KMS-11 (cell line): ENCODE results near the gene LRRC8D.

Experiments used
- H2AFZ ChIP-seq: fragments of 200-600 bp; sonication (generic); 2 replicates; pipeline ENCODE4 v1.6.1; 2016; ENCODE audit warnings: antibody characterized with exemption, mixed run types, low read depth
- H3K27ac ChIP-seq: fragments of 200-600 bp; sonication (generic); 2 replicates; pipeline ENCODE4 v1.6.1; 2016; ENCODE audit warnings: mild to moderate bottlenecking, mixed run types
- H3K27me3 ChIP-seq: fragments of 200-600 bp; sonication (generic); 2 replicates; pipeline ENCODE4 v1.6.1; 2017; ENCODE audit warnings: mild to moderate bottlenecking, low read depth, mixed run types, moderate library complexity; ENCODE audit not compliant: insufficient read depth
- H3K36me3 ChIP-seq: fragments of 200-600 bp; sonication (generic); 2 replicates; pipeline ENCODE4 v1.6.1; 2017; ENCODE audit warnings: mild to moderate bottlenecking, mixed run types; ENCODE audit not compliant: insufficient read depth
- H3K4me1 ChIP-seq: fragments of 200-600 bp; sonication (generic); 2 replicates; pipeline ENCODE4 v1.6.1; 2016; ENCODE audit warnings: mild to moderate bottlenecking, low read depth, mixed run types; ENCODE audit not compliant: poor library complexity, severe bottlenecking
- H3K4me2 ChIP-seq: fragments of 200-600 bp; sonication (generic); 2 replicates; pipeline ENCODE4 v1.7.0; 2016; ENCODE audit warnings: mild to moderate bottlenecking, mixed run types
- H3K4me3 ChIP-seq: fragments of 200-600 bp; sonication (generic); IDR thresholded peaks from 2 replicates; pipeline ENCODE4 v1.6.1; 2017; ENCODE audit warnings: low read depth, low read length, mixed read lengths; ENCODE audit not compliant: insufficient read depth
- H3K79me2 ChIP-seq: fragments of 200-600 bp; sonication (generic); 2 replicates; pipeline ENCODE4 v1.6.1; 2016; ENCODE audit warnings: low read depth, mixed run types; ENCODE audit not compliant: insufficient read depth
- H3K9ac ChIP-seq: fragments of 200-600 bp; sonication (generic); 2 replicates; pipeline ENCODE4 v1.6.1; 2016; ENCODE audit warnings: mild to moderate bottlenecking, mixed run types
- H4K20me1 ChIP-seq: fragments of 200-600 bp; sonication (generic); 2 replicates; pipeline ENCODE4 v1.6.1; 2016; ENCODE audit warnings: mild to moderate bottlenecking, mixed run types; ENCODE audit not compliant: insufficient read depth
- CTCF ChIP-seq: fragments of 200-600 bp; sonication (generic); conservative IDR thresholded peaks from 2 replicates; pipeline ENCODE4 v1.6.1; 2017; ENCODE audit warnings: low read depth, mild to moderate bottlenecking, antibody characterized with exemption, low read length, moderate library complexity, mixed read lengths

The LRRC8D gene

GRCh38 chr1:89927049-89927448, 106.2 kb downstream of the LRRC8D start:
- H2AFZ ChIP-seq = no peak overlapping the region
- H3K9ac ChIP-seq = no peak overlapping the region
- no peaks in the 10 kb centered on the region for H3K4me1 ChIP-seq
- H3K36me3 ChIP-seq = no peaks in the 10 kb centered on the region
- no peaks in the 10 kb centered on the region for H3K27me3 ChIP-seq
- no peaks in the 10 kb centered on the region for H4K20me1 ChIP-seq
- H3K4me3 ChIP-seq = no peak overlapping the region
- H3K27ac ChIP-seq = no peak overlapping the region
- no peak overlapping the region for H3K4me2 ChIP-seq
- no peak for TF ChIP-seq CTCF
- H3K79me2 ChIP-seq = no peaks in the 10 kb centered on the region

- H3K27me3 ChIP-seq = no peaks in the 10 kb centered on the region
- H3K4me2 ChIP-seq = no peak overlapping the region
- H3K79me2 ChIP-seq = no peaks in the 10 kb centered on the region
- no peak overlapping the region for H3K4me3 ChIP-seq
- TF ChIP-seq CTCF = no peak
- H3K36me3 ChIP-seq = no peaks in the 10 kb centered on the region
- H3K9ac ChIP-seq = no peak overlapping the region
- H3K4me1 ChIP-seq = no peaks in the 10 kb centered on the region
- no peaks in the 10 kb centered on the region for H4K20me1 ChIP-seq
- H2AFZ ChIP-seq = no peak overlapping the region
- no peak overlapping the region for H3K27ac ChIP-seq
Measured at GRCh38 chr1:89927478-89927877, 106.6 kb downstream of the LRRC8D start.

GRCh38 chr1:89928506-89928905, 107.7 kb downstream of the LRRC8D start:
- Histone ChIP-seq H3K79me2 (no peaks in the 10 kb centered on the region), H3K27me3 (no peaks in the 10 kb centered on the region), H3K4me1 (no peaks in the 10 kb centered on the region), H3K36me3 (no peaks in the 10 kb centered on the region), H3K4me2 (no peak overlapping the region), H4K20me1 (no peaks in the 10 kb centered on the region), H3K4me3 (no peak overlapping the region), H3K9ac (no peak overlapping the region), H2AFZ (no peak overlapping the region), H3K27ac (no peak overlapping the region)
- no peak for TF ChIP-seq CTCF

- no peak for TF ChIP-seq CTCF
- no peaks in the 10 kb centered on the region for H4K20me1 ChIP-seq
- no peak overlapping the region for H3K9ac ChIP-seq
- H3K27me3 ChIP-seq = no peaks in the 10 kb centered on the region
- no peaks in the 10 kb centered on the region for H3K4me1 ChIP-seq
- H3K4me2 ChIP-seq = no peak overlapping the region
- H3K4me3 ChIP-seq = no peak overlapping the region
- H2AFZ ChIP-seq = no peak overlapping the region
- no peak overlapping the region for H3K27ac ChIP-seq
- H3K79me2 ChIP-seq = no peaks in the 10 kb centered on the region
- no peaks in the 10 kb centered on the region for H3K36me3 ChIP-seq
Measured at GRCh38 chr1:89929467-89930063, 108.7 kb downstream of the LRRC8D start.

GRCh38 chr1:89930579-89930978, 109.7 kb downstream of the LRRC8D start:
- no peaks in the 10 kb centered on the region for H4K20me1 ChIP-seq
- no peaks in the 10 kb centered on the region for H3K27me3 ChIP-seq
- H2AFZ ChIP-seq = no peak overlapping the region
- no peaks in the 10 kb centered on the region for H3K4me1 ChIP-seq
- no peaks in the 10 kb centered on the region for H3K79me2 ChIP-seq
- TF ChIP-seq CTCF = no peak
- H3K9ac ChIP-seq = no peak overlapping the region
- H3K4me3 ChIP-seq = no peak overlapping the region
- no peak overlapping the region for H3K27ac ChIP-seq
- H3K36me3 ChIP-seq = no peaks in the 10 kb centered on the region
- no peak overlapping the region for H3K4me2 ChIP-seq
